H9 (cell line): ENCODE measurements around the gene GPHN. TPM values are rescaled to one million over a fixed set of nuclear protein-coding genes. Genes with fewer than 3 reads are reported as not detected.
"Not testable (repeated sequence)": the region's sequence is repeated elsewhere in the genome, so short reads cannot be mapped to it uniquely, and the experiment has no call there.

Source experiments
- DNase-seq: peaks from one replicate; pipeline ENCODE4 v3.0.0-alpha.2; 2017
- H2AFZ ChIP-seq: one replicate; pipeline ENCODE4 v1.6.1; 2013; ENCODE audit warnings: mild to moderate bottlenecking, low read length, control low read depth, moderate library complexity
- H2AK5ac ChIP-seq: 2 replicates; pipeline ENCODE4 v1.6.1; 2013; ENCODE audit warnings: low read length, control low read depth, mixed read lengths; ENCODE audit not compliant: insufficient read length
- H2BK120ac ChIP-seq: one replicate; pipeline ENCODE4 v1.6.1; 2013; ENCODE audit warnings: low read depth, mild to moderate bottlenecking, low read length, control low read depth, inconsistent platforms; ENCODE audit not compliant: poor library complexity, severe bottlenecking
- H2BK12ac ChIP-seq: 2 replicates; pipeline ENCODE4 v1.6.1; 2013; ENCODE audit warnings: low read length, control low read depth, mixed read lengths, low read depth; ENCODE audit not compliant: insufficient read length
- H2BK15ac ChIP-seq: 2 replicates; pipeline ENCODE4 v1.6.1; 2013; ENCODE audit warnings: low read depth, low read length, control low read depth
- H2BK20ac ChIP-seq: one replicate; pipeline ENCODE4 v1.6.1; 2013; ENCODE audit warnings: low read depth, mild to moderate bottlenecking, low read length, control low read depth, inconsistent platforms; ENCODE audit not compliant: poor library complexity, severe bottlenecking
- H2BK5ac ChIP-seq: 2 replicates; pipeline ENCODE4 v1.6.1; 2013; ENCODE audit warnings: low read length, control low read depth, mixed read lengths; ENCODE audit not compliant: insufficient read length
- H3K14ac ChIP-seq: 2 replicates; pipeline ENCODE4 v1.6.1; 2013; ENCODE audit warnings: low read length, control low read depth; ENCODE audit not compliant: insufficient read depth
- H3K18ac ChIP-seq: 2 replicates; pipeline ENCODE4 v1.6.1; 2013; ENCODE audit warnings: low read depth, mild to moderate bottlenecking, mixed read lengths, low read length, control low read depth; ENCODE audit not compliant: insufficient read length
- H3K23ac ChIP-seq: 2 replicates; pipeline ENCODE4 v1.6.1; 2013; ENCODE audit warnings: low read length, control low read depth, mixed read lengths, low read depth; ENCODE audit not compliant: insufficient read length
- H3K23me2 ChIP-seq: 2 replicates; pipeline ENCODE4 v1.6.1; 2013; ENCODE audit warnings: low read depth, mild to moderate bottlenecking, mixed read lengths, low read length, control low read depth; ENCODE audit not compliant: insufficient read length, poor library complexity, severe bottlenecking
- H3K27ac ChIP-seq: 2 replicates; pipeline ENCODE4 v1.5.1; 2013; ENCODE audit warnings: low read length, control low read depth, mixed read lengths, low read depth; ENCODE audit not compliant: insufficient read length
- H3K27me3 ChIP-seq: 2 replicates; pipeline ENCODE4 v1.6.1; 2013; ENCODE audit warnings: low read length, control low read depth, inconsistent platforms; ENCODE audit not compliant: insufficient read depth
- H3K4ac ChIP-seq: 2 replicates; pipeline ENCODE4 v1.6.1; 2013; ENCODE audit warnings: low read depth, mild to moderate bottlenecking, control low read depth, inconsistent platforms, low read length, moderate library complexity
- H3K4me1 ChIP-seq: 2 replicates; pipeline ENCODE4 v1.6.1; 2013; ENCODE audit warnings: low read length, control low read depth, inconsistent platforms; ENCODE audit not compliant: insufficient read depth
- H3K4me2 ChIP-seq: 2 replicates; pipeline ENCODE4 v1.6.1; 2013; ENCODE audit warnings: low read length, control low read depth, mixed read lengths; ENCODE audit not compliant: insufficient read length, insufficient read depth
- H3K56ac ChIP-seq: 2 replicates; pipeline ENCODE4 v1.6.1; 2013; ENCODE audit warnings: low read depth, mild to moderate bottlenecking, mixed read lengths, low read length, control low read depth; ENCODE audit not compliant: insufficient read length
- H3K79me1 ChIP-seq: 2 replicates; pipeline ENCODE4 v1.6.1; 2013; ENCODE audit warnings: low read depth, mild to moderate bottlenecking, moderate library complexity, low read length, control low read depth, inconsistent platforms; ENCODE audit not compliant: insufficient read depth, poor library complexity, severe bottlenecking
- H3K79me2 ChIP-seq: 2 replicates; pipeline ENCODE4 v1.6.1; 2013; ENCODE audit warnings: low read length, control low read depth, inconsistent platforms; ENCODE audit not compliant: insufficient read depth
- H3K9ac ChIP-seq: 2 replicates; pipeline ENCODE4 v1.6.1; 2013; ENCODE audit warnings: low read length, control low read depth, mixed read lengths; ENCODE audit not compliant: insufficient read length; ENCODE audit errors: extremely low read depth
- H3K9me3 ChIP-seq: one replicate; pipeline ENCODE4 v1.6.1; 2013; ENCODE audit warnings: low read depth, low read length, inconsistent platforms; ENCODE audit not compliant: control insufficient read depth
- H3T11ph ChIP-seq: one replicate; pipeline ENCODE4 v1.6.1; 2013; ENCODE audit warnings: mild to moderate bottlenecking, low read length, control low read depth, inconsistent platforms
- H4K20me1 ChIP-seq: one replicate; pipeline ENCODE4 v1.6.1; 2013; ENCODE audit not compliant: control insufficient read depth, insufficient read length, insufficient read depth
- H4K5ac ChIP-seq: 2 replicates; pipeline ENCODE4 v1.6.1; 2013; ENCODE audit warnings: low read depth, mild to moderate bottlenecking, mixed read lengths, low read length, control low read depth; ENCODE audit not compliant: insufficient read length
- H4K8ac ChIP-seq: replicated peaks from 2 replicates; pipeline ENCODE4 v1.6.1; 2013; ENCODE audit warnings: low read length, control low read depth, mixed read lengths, low read depth; ENCODE audit not compliant: insufficient read length
- H4K91ac ChIP-seq: 2 replicates; pipeline ENCODE4 v1.6.1; 2013; ENCODE audit warnings: low read depth, mild to moderate bottlenecking, moderate library complexity, mixed read lengths, low read length, control low read depth; ENCODE audit not compliant: insufficient read length
- H3K27ac Mint-ChIP-seq, 3 experiments: 2 replicates in 2 of 3; 3 replicates in 1 of 3; pipeline ENCODE4 v1.8.0; 2020 to 2021; ENCODE audit warnings: mixed read lengths in 3 of 3, mild to moderate bottlenecking in 1 of 3, moderate library complexity in 1 of 3
- H3K27me3 Mint-ChIP-seq: 2 replicates; pipeline ENCODE4 v1.8.0; 2021; ENCODE audit warnings: low read depth, mild to moderate bottlenecking, moderate library complexity, mixed read lengths
- H3K36me3 Mint-ChIP-seq, 3 experiments: 2 replicates in 2 of 3; 3 replicates in 1 of 3; pipeline ENCODE4 v1.8.0; 2020 to 2021; ENCODE audit warnings: low read depth in 3 of 3, mixed read lengths in 3 of 3; ENCODE audit not compliant: insufficient read depth in 1 of 3
- H3K4me1 Mint-ChIP-seq, 2 experiments: 2 replicates each; pipeline ENCODE4 v1.8.0; 2020; ENCODE audit warnings: mixed read lengths in 2 of 2
- H3K4me3 Mint-ChIP-seq, 2 experiments: 2 replicates in 1 of 2; 3 replicates in 1 of 2; pipeline ENCODE4 v1.8.0; 2020 to 2021; ENCODE audit warnings: mild to moderate bottlenecking in 2 of 2, mixed read lengths in 2 of 2, moderate library complexity in 1 of 2
- H3K9me3 Mint-ChIP-seq, 2 experiments: 2 replicates in 1 of 2; 3 replicates in 1 of 2; pipeline ENCODE4 v1.8.0; 2020; ENCODE audit warnings: mild to moderate bottlenecking in 2 of 2, mixed read lengths in 2 of 2, moderate library complexity in 1 of 2
- CTCF ChIP-seq: fragments of 200-600 bp; sonication (generic); conservative IDR thresholded peaks from 3 replicates; pipeline ENCODE4 v1.8.0; 2021; ENCODE audit warnings: antibody characterized with exemption, mild to moderate bottlenecking
- WGBS: extraction: QIAGEN DNeasy Blood & Tissue Kit; methylation state at CpG from one replicate; pipeline ENCODE4 v1.1.7; 2013; ENCODE audit warnings: missing lambda C conversion rate, low lambda C conversion rate, mixed read lengths; ENCODE audit not compliant: insufficient read length; ENCODE audit errors: extremely low coverage; 5-methylcytosine and 5-hydroxymethylcytosine counted together
- total RNA-seq: library from RNA; stranded (reverse); gene quantifications from 2 replicates; pipeline ENCODE4 v1.2.1, GENCODE V29; 2021

The GPHN gene
- total RNA-seq, 1 experiment from 2014 or later, result 16.1 TPM

GRCh38 chr14:66709291-66709690 is 201.3 kb downstream of the GPHN start:
- no peak overlapping the region for H2BK15ac ChIP-seq
- Mint-ChIP-seq H3K4me1 (no peaks in the 10 kb centered on the region), H3K4me3 (no peak overlapping the region), H3K27me3 (no peaks in the 10 kb centered on the region), H3K27ac (no peak overlapping the region), H3K36me3 (peaks cover 10 to 16% (median 11%) of the 10 kb centered on the region in 3 experiments), H3K9me3 (peaks cover 24 to 29% of the 10 kb centered on the region in 2 experiments)
- no peaks in the 10 kb centered on the region for H3K9me3 ChIP-seq
- H3K27me3 ChIP-seq, result no peaks in the 10 kb centered on the region
- no peak for TF ChIP-seq CTCF
- H4K5ac ChIP-seq, result no peak overlapping the region
- no peaks in the 10 kb centered on the region for H4K20me1 ChIP-seq
- no peak overlapping the region for H4K91ac ChIP-seq
- H3K4ac ChIP-seq, result no peak overlapping the region
- no peak overlapping the region for H2AK5ac ChIP-seq
- no peak overlapping the region for H3K9ac ChIP-seq
- H2BK20ac ChIP-seq, result no peak overlapping the region
- H3K79me1 ChIP-seq, result no peaks in the 10 kb centered on the region
- no peak overlapping the region for H3K4me2 ChIP-seq
- H3K79me2 ChIP-seq, result no peaks in the 10 kb centered on the region
- DNase-seq, result no peak
- no peak overlapping the region for H2AFZ ChIP-seq
- H3K23me2 ChIP-seq, result no peaks in the 10 kb centered on the region
- H2BK12ac ChIP-seq, result no peak overlapping the region
- no peak overlapping the region for H2BK5ac ChIP-seq
- H3K23ac ChIP-seq, result no peak overlapping the region
- no CpG with 5 or more reads among the region's 1 CpG for WGBS
- H3K27ac ChIP-seq, result no peak overlapping the region
- H3K14ac ChIP-seq, result no peak overlapping the region
- no peak overlapping the region for H4K8ac ChIP-seq
- no peak overlapping the region for H3T11ph ChIP-seq
- H3K18ac ChIP-seq, result no peak overlapping the region
- H3K56ac ChIP-seq, result no peak overlapping the region
- no peaks in the 10 kb centered on the region for H3K4me1 ChIP-seq
- no peak overlapping the region for H2BK120ac ChIP-seq

- not testable (repeated sequence) for H2BK120ac ChIP-seq, H4K5ac ChIP-seq, H3K9me3 ChIP-seq, H3T11ph ChIP-seq, H3K23me2 ChIP-seq, H2AFZ ChIP-seq, H2BK5ac ChIP-seq, DNase-seq, H3K23ac ChIP-seq, H3K56ac ChIP-seq, H3K14ac ChIP-seq, H3K4me1 ChIP-seq, H3K27ac ChIP-seq, H3K27me3 Mint-ChIP-seq, H3K4me3 Mint-ChIP-seq, H3K27me3 ChIP-seq, H2BK12ac ChIP-seq, H3K4me2 ChIP-seq, H2BK15ac ChIP-seq, H3K9ac ChIP-seq, H4K20me1 ChIP-seq, H3K18ac ChIP-seq, H3K79me1 ChIP-seq, H4K8ac ChIP-seq, H4K91ac ChIP-seq, H3K79me2 ChIP-seq, H2AK5ac ChIP-seq, H3K27ac Mint-ChIP-seq, H2BK20ac ChIP-seq, H3K4ac ChIP-seq
- peaks cover 17 to 23% of the 10 kb centered on the region in 2 experiments; a peak in 4 of 5 replicates for H3K9me3 Mint-ChIP-seq
- peaks cover 18 to 24% (median 22%) of the 10 kb centered on the region in 3 experiments for H3K36me3 Mint-ChIP-seq
- peaks cover 14 to 15% of the 10 kb centered on the region in 2 experiments for H3K4me1 Mint-ChIP-seq
- WGBS, result no CpG with 5 or more reads among the region's 4 CpGs
These were observed 206.3 kb downstream of the GPHN start for GRCh38 chr14:66714291-66714690.
